Measurements from ENCODE around the gene PROC.

DNA sequence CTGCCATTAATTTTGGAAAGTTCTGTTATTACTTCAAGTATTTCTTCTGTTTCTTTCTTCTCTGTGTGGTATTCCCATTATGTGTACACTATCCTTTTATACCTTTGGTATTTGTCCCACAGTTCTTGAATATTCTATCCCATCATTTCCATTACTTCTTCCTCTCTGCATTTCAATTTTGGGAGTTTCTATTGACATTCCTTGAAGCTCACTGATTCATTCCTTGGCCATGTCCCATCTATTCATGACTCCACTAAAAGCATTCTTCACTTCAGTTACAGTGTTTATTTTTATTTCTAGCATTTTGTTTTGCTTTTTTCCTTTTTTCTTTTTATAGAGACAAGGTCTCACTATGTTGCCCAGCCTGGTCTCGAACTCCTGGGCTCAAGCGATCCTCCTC is 30.3 kb downstream of the PROC start:
- no peak for TF ChIP-seq SP1 (IDR thresholded peaks at IDR 0.05)
- no peak for TF ChIP-seq SUZ12 (IDR thresholded peaks at IDR 0.05)
- TF ChIP-seq FOXK2 (IDR thresholded peaks at IDR 0.05): no peak
- TF ChIP-seq ZNF384 (IDR thresholded peaks at IDR 0.05): no peak
- no peak for TF ChIP-seq ELF4 (IDR thresholded peaks at IDR 0.05)
- TF ChIP-seq FOXM1 (IDR thresholded peaks at IDR 0.05; ENCODE audit: borderline replicate concordance): no peak
- TF ChIP-seq BHLHE40 (IDR thresholded peaks at IDR 0.05; ENCODE audit: borderline replicate concordance): no peak
- TF ChIP-seq CTBP1 (IDR thresholded peaks at IDR 0.05; ENCODE audit: borderline replicate concordance): no peak
- no peak for TF ChIP-seq LEF1 (IDR thresholded peaks at IDR 0.05; ENCODE audit: borderline replicate concordance)

Data from HEK293T (cell line).